Muscle of leg (tissue), 11 donors: ENCODE measurements around the gene BMPR1A. TPM values are rescaled to one million over a fixed set of nuclear protein-coding genes. Genes with fewer than 3 reads are reported as not detected.
A peak's percentile ranks its signal among the peaks of the same experiment; 100 is the strongest.

Source experiments
- DNase-seq: peaks from one replicate; pipeline ENCODE4 v3.0.0; 2013
- H3K27ac ChIP-seq: one replicate; pipeline ENCODE4 v1.5.1; 2013; ENCODE audit warnings: mild to moderate bottlenecking, low read length, control low read depth
- H3K27me3 ChIP-seq: one replicate; pipeline ENCODE4 v1.6.1; 2013; ENCODE audit warnings: low read length; ENCODE audit not compliant: control insufficient read depth, insufficient read depth
- H3K36me3 ChIP-seq: one replicate; pipeline ENCODE4 v1.6.1; 2013; ENCODE audit warnings: low read length; ENCODE audit not compliant: control insufficient read depth, insufficient read depth
- H3K4me1 ChIP-seq: one replicate; pipeline ENCODE4 v1.6.1; 2013; ENCODE audit warnings: low read length; ENCODE audit not compliant: control insufficient read depth, insufficient read depth
- H3K4me3 ChIP-seq: one replicate; pipeline ENCODE4 v1.5.1; 2013; ENCODE audit warnings: low read length, control low read depth
- H3K9me3 ChIP-seq: replicated peaks from 2 replicates; pipeline ENCODE4 v1.6.1; 2013; ENCODE audit warnings: low read depth, low read length; ENCODE audit not compliant: control insufficient read depth
- WGBS: methylation state at CpG from one replicate; pipeline ENCODE4 v1.1.5; 2013; ENCODE audit warnings: missing lambda C conversion rate; ENCODE audit not compliant: insufficient coverage; 5-methylcytosine and 5-hydroxymethylcytosine counted together
- polyA plus RNA-seq, 8 donors: library from polyadenylated mRNA; unstranded; fragments of 120-200 nt; gene quantifications; one replicate each; pipeline versions ENCODE4 v1.2.1 to v1.2.3, GENCODE V29; 2013; ENCODE audit warnings: inconsistent platforms in 1 of 8, low replicate concordance in 1 of 8; ENCODE audit not compliant: insufficient read length in 8 of 8, insufficient read depth in 1 of 8
- total RNA-seq: library from RNA; stranded (reverse); fragments of 120-200 nt; gene quantifications from one replicate; pipeline ENCODE4 v1.2.4, GENCODE V29; 2013

Gene BMPR1A
- total and polyA plus RNA-seq, 9 donors = 32.6 to 61.4 (median 46.6) TPM

GRCh38 chr10:86827639-86828038 lies 71.2 kb downstream of the BMPR1A start:
- 89% methylated on average over 4 of the region's 7 CpGs for WGBS
- Histone ChIP-seq H3K4me1 (peaks cover 3% of the 10 kb centered on the region), H3K27me3 (peaks cover 2% of the 10 kb centered on the region), H3K4me3 (no peak overlapping the region), H3K36me3 (no peaks in the 10 kb centered on the region), H3K9me3 (no peaks in the 10 kb centered on the region), H3K27ac (no peak overlapping the region)
- no peak for DNase-seq

GRCh38 chr10:86828145-86828544 lies 71.7 kb downstream of the BMPR1A start:
- no peak for DNase-seq
- peaks cover 2% of the 10 kb centered on the region for H3K27me3 ChIP-seq
- H3K27ac ChIP-seq = no peak overlapping the region
- whole genome bisulfite sequencing = no CpG with 5 or more reads among the region's 5 CpGs
- no peaks in the 10 kb centered on the region for H3K36me3 ChIP-seq
- no peak overlapping the region for H3K4me3 ChIP-seq
- H3K4me1 ChIP-seq = peaks cover 3% of the 10 kb centered on the region
- H3K9me3 ChIP-seq = no peaks in the 10 kb centered on the region

DNA sequence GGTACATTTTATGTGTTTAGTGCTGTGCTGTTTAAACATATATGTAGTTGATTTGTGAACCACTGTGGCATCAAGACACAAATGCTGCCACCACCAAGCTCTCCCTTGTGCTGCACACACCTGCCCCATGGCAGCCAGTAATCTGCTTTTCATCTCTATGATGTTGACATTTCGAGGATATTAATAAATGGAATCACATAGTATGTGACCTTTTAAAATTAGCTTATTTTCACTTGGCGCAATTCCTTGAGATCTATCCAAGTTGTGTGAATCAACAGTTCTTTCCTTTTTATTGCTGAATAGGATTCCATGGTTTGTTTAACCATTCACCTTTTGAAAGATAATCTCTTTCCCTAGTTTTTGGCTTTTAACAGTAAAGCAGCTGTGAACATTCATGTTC lies 73.1 kb downstream of the BMPR1A start:
- Histone ChIP-seq H3K27ac (no peak overlapping the region), H3K27me3 (peaks cover 2% of the 10 kb centered on the region), H3K9me3 (no peaks in the 10 kb centered on the region), H3K4me1 (peaks cover 3% of the 10 kb centered on the region), H3K36me3 (no peaks in the 10 kb centered on the region), H3K4me3 (no peak overlapping the region)
- no CpG with 5 or more reads among the region's 2 CpGs for WGBS
- no peak for DNase-seq

- H3K4me1 ChIP-seq = peaks cover 3% of the 10 kb centered on the region
- peaks cover 2% of the 10 kb centered on the region for H3K27me3 ChIP-seq
- no peaks in the 10 kb centered on the region for H3K9me3 ChIP-seq
- DNase-seq = no peak
- no peaks in the 10 kb centered on the region for H3K36me3 ChIP-seq
- H3K4me3 ChIP-seq = no peak overlapping the region
- 42% methylated on average over 2 of the region's 4 CpGs for WGBS
- no peak overlapping the region for H3K27ac ChIP-seq
Observed at GRCh38 chr10:86830043-86830591, 73.7 kb downstream of the BMPR1A start.

GRCh38 chr10:86833969-86834368 lies 77.5 kb downstream of the BMPR1A start:
- DNase-seq = peak; percentile 65
- H3K27me3 ChIP-seq = peaks cover 2% of the 10 kb centered on the region
- no peaks in the 10 kb centered on the region for H3K36me3 ChIP-seq
- no peak overlapping the region for H3K27ac ChIP-seq
- no peak overlapping the region for H3K4me3 ChIP-seq
- peaks cover 3% of the 10 kb centered on the region for H3K4me1 ChIP-seq
- H3K9me3 ChIP-seq = no peaks in the 10 kb centered on the region

- H3K27me3 ChIP-seq = peaks cover 2% of the 10 kb centered on the region
- no peak overlapping the region for H3K27ac ChIP-seq
- peaks cover 15% of the 10 kb centered on the region for H3K36me3 ChIP-seq
- H3K4me1 ChIP-seq = no peaks in the 10 kb centered on the region
- no peak for DNase-seq
- no peak overlapping the region for H3K4me3 ChIP-seq
- WGBS = no CpG with 5 or more reads among the region's 1 CpG
- no peaks in the 10 kb centered on the region for H3K9me3 ChIP-seq
Observed at GRCh38 chr10:86836044-86836443, 79.6 kb downstream of the BMPR1A start.

DNA sequence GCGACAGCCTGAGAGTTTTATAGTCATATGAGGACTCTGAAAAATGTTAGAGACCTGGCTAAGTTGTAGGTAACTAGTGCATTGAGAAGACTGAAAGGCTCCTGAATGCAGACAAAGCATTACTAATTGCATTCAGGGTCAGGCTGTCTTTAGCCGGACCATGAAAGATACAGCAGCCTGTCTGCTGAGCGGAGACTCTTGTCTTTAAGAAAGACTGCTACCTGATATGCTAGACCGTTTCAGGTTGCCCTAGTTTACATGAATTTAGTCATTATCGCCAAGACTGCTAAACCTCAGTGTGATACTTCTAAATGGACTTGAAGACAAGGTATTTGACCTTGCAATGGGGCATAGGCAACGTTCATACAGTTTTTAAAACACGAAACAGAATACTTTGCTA lies 81.2 kb downstream of the BMPR1A start:
- no peaks in the 10 kb centered on the region for H3K9me3 ChIP-seq
- no peaks in the 10 kb centered on the region for H3K4me1 ChIP-seq
- H3K4me3 ChIP-seq = no peak overlapping the region
- 80% methylated on average over 4 of the region's 7 CpGs for WGBS
- peaks cover 2% of the 10 kb centered on the region for H3K27me3 ChIP-seq
- H3K36me3 ChIP-seq = peaks cover 24% of the 10 kb centered on the region
- H3K27ac ChIP-seq = no peak overlapping the region
- DNase-seq = no peak

- Histone ChIP-seq H3K27ac (no peak overlapping the region), H3K9me3 (no peaks in the 10 kb centered on the region)
- 91% methylated on average over 3 of the region's 4 CpGs for WGBS
Observed at GRCh38 chr10:86840498-86840897, 84.1 kb downstream of the BMPR1A start.

GRCh38 chr10:86846088-86846487 lies 89.7 kb downstream of the BMPR1A start:
- Histone ChIP-seq H3K4me1 (no peaks in the 10 kb centered on the region), H3K27me3 (no peaks in the 10 kb centered on the region), H3K27ac (no peak overlapping the region), H3K9me3 (no peaks in the 10 kb centered on the region), H3K36me3 (peaks cover 16% of the 10 kb centered on the region), H3K4me3 (no peak overlapping the region)
- no peak for DNase-seq
- WGBS = 100% methylated on average over 1 of the region's 3 CpGs

More at GRCh38 chr10:86840498-86840897, 84.1 kb downstream of the BMPR1A start:
- no peak for DNase-seq
- no peaks in the 10 kb centered on the region for H3K4me1 ChIP-seq
- H3K36me3 ChIP-seq = peaks cover 30% of the 10 kb centered on the region
- H3K27me3 ChIP-seq = peaks cover 2% of the 10 kb centered on the region
- no peak overlapping the region for H3K4me3 ChIP-seq

GRCh38 chr10:86848747-86849146 lies 92.3 kb downstream of the BMPR1A start:
- DNase-seq = no peak
- H3K27ac ChIP-seq = no peak overlapping the region

More at GRCh38 chr10:86848747-86849146, 92.3 kb downstream of the BMPR1A start:
- Histone ChIP-seq H3K36me3 (peaks cover 7% of the 10 kb centered on the region), H3K9me3 (no peaks in the 10 kb centered on the region), H3K4me3 (no peak overlapping the region), H3K4me1 (peaks cover 6% of the 10 kb centered on the region), H3K27me3 (no peaks in the 10 kb centered on the region)
